Measurements from ENCODE around the gene FAM76B. TPM values are rescaled to one million over a fixed set of nuclear protein-coding genes. Genes with fewer than 3 reads are reported as not detected.
A peak's percentile ranks its signal among the peaks of the same experiment; 100 is the strongest.

The FAM76B gene
- total and polyA plus RNA-seq, 2 of the 13 experiments (the other 11 are each of a cell fraction or from before 2014, with no cell fraction given) = 20.2 to 24.2 TPM

DNA sequence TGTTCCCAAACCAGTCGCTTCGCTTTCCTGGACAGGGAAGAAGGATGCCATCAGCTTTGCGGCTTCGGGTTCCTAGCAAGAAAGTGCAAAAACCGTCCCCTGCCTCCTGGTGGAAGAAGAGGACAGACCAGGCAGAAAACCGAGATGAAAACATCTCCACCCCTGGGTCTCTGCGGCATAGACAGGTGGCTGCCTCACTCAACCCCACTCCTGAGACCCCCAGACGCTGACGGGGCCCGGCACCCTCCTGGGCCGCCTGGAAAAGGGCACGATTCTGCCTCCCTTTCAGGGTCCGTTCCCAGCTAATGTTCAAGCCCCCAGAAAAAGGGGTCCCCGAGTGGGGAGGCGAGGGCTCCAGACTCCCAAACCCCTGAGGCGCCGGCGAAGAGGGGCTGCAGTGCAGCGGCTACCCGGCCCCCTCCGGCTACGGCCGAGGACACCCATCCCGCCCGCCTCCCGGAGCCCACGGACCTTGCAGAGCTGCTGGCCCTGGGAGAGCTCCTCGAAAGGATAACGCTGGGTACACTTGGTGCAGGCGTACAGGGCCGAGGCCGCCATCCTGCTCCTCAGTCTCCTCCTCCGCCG lies 569 bp downstream of the FAM76B start (continued):
- no peak for TF ChIP-seq ZNF83 (CRISPR knock-in tag; IDR thresholded peaks at IDR 0.05; ENCODE audit: borderline replicate concordance)
- TF ChIP-seq CBX1 (IDR thresholded peaks at IDR 0.05; ENCODE audit: low read depth) = no peak
- no peak for TF ChIP-seq ZNF850 (CRISPR knock-in tag; conservative IDR thresholded peaks at IDR 0.05)
- no peak for TF ChIP-seq ZNF263 (CRISPR knock-in tag; IDR thresholded peaks at IDR 0.05)
- TF ChIP-seq ZNF788 (CRISPR knock-in tag; IDR thresholded peaks at IDR 0.05; ENCODE audit: borderline replicate concordance) = no peak
- TF ChIP-seq ZNF563 (CRISPR knock-in tag; IDR thresholded peaks at IDR 0.05) = peak; percentile 85
- TF ChIP-seq PRDM10 (CRISPR knock-in tag; IDR thresholded peaks at IDR 0.05; ENCODE audit: low read depth) = no peak
- no peak for TF ChIP-seq ZNF816 (CRISPR knock-in tag; IDR thresholded peaks at IDR 0.05; ENCODE audit: borderline replicate concordance)
- TF ChIP-seq ZNF552 (CRISPR knock-in tag; IDR thresholded peaks at IDR 0.05; ENCODE audit: borderline replicate concordance) = no peak
- peak; percentile 30; the same call in 1 of the 2 replicates for TF ChIP-seq CTCF (CRISPR knock-in tag; IDR thresholded peaks at IDR 0.05)
- TF ChIP-seq ZNF580 (CRISPR knock-in tag; IDR thresholded peaks at IDR 0.05; ENCODE audit: borderline replicate concordance, low read depth) = no peak
- TF ChIP-seq, protein P1, sequence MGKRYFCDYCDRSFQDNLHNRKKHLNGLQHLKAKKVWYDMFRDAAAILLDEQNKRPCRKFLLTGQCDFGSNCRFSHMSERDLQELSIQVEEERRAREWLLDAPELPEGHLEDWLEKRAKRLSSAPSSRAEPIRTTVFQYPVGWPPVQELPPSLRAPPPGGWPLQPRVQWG (CRISPR knock-in tag; IDR thresholded peaks at IDR 0.05; ENCODE audit: borderline replicate concordance, low read depth) = no peak
- no peak for TF ChIP-seq ZNF713 (CRISPR knock-in tag; IDR thresholded peaks at IDR 0.05)
- no peak for TF ChIP-seq HDAC6 (IDR thresholded peaks at IDR 0.05; ENCODE audit: low read depth, low read length)
- no peak for TF ChIP-seq MEIS2 (CRISPR knock-in tag; IDR thresholded peaks at IDR 0.05)
- no peak for TF ChIP-seq SOX13 (IDR thresholded peaks at IDR 0.05)
- TF ChIP-seq SOX13 (CRISPR knock-in tag; conservative IDR thresholded peaks at IDR 0.05 in 1 of 2, IDR thresholded peaks at IDR 0.05 in 1 of 2) = no peak
- no peak for TF ChIP-seq HNF4G (IDR thresholded peaks at IDR 0.05; ENCODE audit: borderline replicate concordance, low read depth, low read length)
- no peak for TF ChIP-seq HNF4G (CRISPR knock-in tag; IDR thresholded peaks at IDR 0.05; ENCODE audit: borderline replicate concordance, low read depth)
- no peak for TF ChIP-seq ZNF101 (CRISPR knock-in tag; IDR thresholded peaks at IDR 0.05; ENCODE audit: borderline replicate concordance, low read depth)
- TF ChIP-seq KMT2A (CRISPR knock-in tag; IDR thresholded peaks at IDR 0.05) = no peak; the same call in 1 of the 2 replicates
- no peak for TF ChIP-seq HHEX (CRISPR knock-in tag; IDR thresholded peaks at IDR 0.05)
